Adrenal gland (tissue), 12 donors: ENCODE measurements around the gene LYRM1. TPM values are rescaled to one million over a fixed set of nuclear protein-coding genes. Genes with fewer than 3 reads are reported as not detected.
"Not testable (repeated sequence)": the region's sequence is repeated elsewhere in the genome, so short reads cannot be mapped to it uniquely, and the experiment has no call there.

Experiments
- DNase-seq, 7 donors: peaks; one replicate each; pipeline ENCODE4 v3.0.0-alpha.2; 2019 to 2020
- H3K27ac ChIP-seq, 5 donors: fragments of 200-600 bp; sonication (generic) in 4 of 5; 1 replicate in 3 of 5; 2 replicates in 2 of 5; pipeline versions ENCODE4 v1.5.1 to v1.8.0; 2016 to 2020; ENCODE audit warnings: mild to moderate bottlenecking in 1 of 5
- H3K27me3 ChIP-seq: fragments of 200-600 bp; 2 replicates; pipeline ENCODE4 v1.8.0; 2021
- H3K36me3 ChIP-seq, 2 donors: fragments of 200-600 bp; replicated peaks in 1 of 2; 1 replicate in 1 of 2; 2 replicates in 1 of 2; pipeline versions ENCODE4 v1.5.1 to v1.8.0; 2018 to 2022
- H3K4me1 ChIP-seq, 2 donors: fragments of 200-600 bp; replicated peaks in 1 of 2; 1 replicate in 1 of 2; 2 replicates in 1 of 2; pipeline versions ENCODE4 v1.5.1 to v1.8.0; 2018 to 2021
- H3K4me3 ChIP-seq, 4 donors: fragments of 200-600 bp; sonication (generic) in 3 of 4; one replicate each; pipeline ENCODE4 v1.5.1; 2016 to 2018
- H3K9me3 ChIP-seq, 3 donors: fragments of 200-600 bp; sonication (generic) in 1 of 3; replicated peaks in 1 of 3; 1 replicate in 2 of 3; 2 replicates in 1 of 3; pipeline versions ENCODE4 v1.5.1 to v1.8.0; 2016 to 2021
- POLR2A ChIP-seq, 2 donors: fragments of 450-650 bp; IDR thresholded peaks; one replicate each; pipeline ENCODE4 v1.6.1; 2017; ENCODE audit warnings: antibody characterized with exemption in 2 of 2, mild to moderate bottlenecking in 2 of 2, moderate library complexity in 1 of 2
- WGBS, 4 donors: extraction: QIAGEN DNeasy Blood & Tissue Kit in 2 of 4; methylation state at CpG; one replicate each; pipeline versions ENCODE4 v1.1.5 to v1.1.7; 2013 to 2017; 5-methylcytosine and 5-hydroxymethylcytosine counted together
- intact Hi-C, 2 donors: fragments of 100-400 bp; cut with DNase I; formaldehyde crosslinking; loops; one replicate each; pipeline versions ENCODE4 v1.14.1 to v1.15.0; 2022 to 2023
- polyA plus RNA-seq, 3 donors: library from polyadenylated mRNA; stranded (reverse); fragments of 200-250 nt in 2 of 3; fragments of 350-450 nt in 1 of 3; fragmentation: Illumina TruSeq in 1 of 3; extraction: RNeasy Lipid Tissue Mini Kit (QIAGEN cat#74804) in 1 of 3; gene quantifications; one replicate each; pipeline ENCODE4 v1.2.3, GENCODE V29; 2013 to 2014
- total RNA-seq, 9 donors: library from RNA; depleted of rRNA in 4 of 9; stranded (reverse); fragments of >200 nt in 4 of 9; fragments of 120-200 nt in 1 of 9; fragmentation: NEBNext Ultra II Directional in 1 of 9; extraction: Animal tissue kit (Norgen Biotek cat#: 25700) in 1 of 9; gene quantifications; one replicate each; pipeline versions ENCODE4 v1.1.0 to v1.2.4, GENCODE V29; 2013 to 2023
- TF ChIP-seq, protein P1 (sequence below), 6 experiments: fragments of 450-650 bp in 4 of 6; fragments of 200-600 bp in 2 of 6; sonication (generic) in 1 of 6; IDR thresholded peaks; 1 replicate in 5 of 6; 2 replicates in 1 of 6; pipeline versions ENCODE4 v1.5.1 to v1.8.0; 2016 to 2021; ENCODE audit warnings: antibody characterized with exemption in 6 of 6, mild to moderate bottlenecking in 2 of 6, moderate library complexity in 1 of 6
- donor health status: healthy with polysubstance abuse.
- donor health status: Bipolar disorder and iron deficiency.
- donor health status: DM: yes; HTN: yes; CAD: no.
- donor health status: DM: no; HTN: no; CAD: no.
- donor health status: DM: no; HTN: no; CAD: no.
- donor health status: DM: yes; HTN: yes; CAD: no.

Gene LYRM1
- total and polyA plus RNA-seq, 12 donors = 18.0 to 74.0 (median 38.0) TPM

GRCh38 chr16:20859229-20859628 lies 41.3 kb upstream of the LYRM1 start:
- intact Hi-C loops = loop anchor here in 1 of 2 donors (10.0 kb wide), 1 partner anchor 86 kb away; no protein-coding TSS in a partner anchor
- no peak overlapping the region for H3K27ac ChIP-seq
- H3K9me3 ChIP-seq = no peaks in the 10 kb centered on the region
- WGBS, 4 donors = 77 to 89% (median 85%) methylated on average over 3 of the region's 3 CpGs
- no peaks in the 10 kb centered on the region for H3K27me3 ChIP-seq
- no peak for DNase-seq
- H3K4me3 ChIP-seq = no peak overlapping the region
- TF ChIP-seq, protein P1, sequence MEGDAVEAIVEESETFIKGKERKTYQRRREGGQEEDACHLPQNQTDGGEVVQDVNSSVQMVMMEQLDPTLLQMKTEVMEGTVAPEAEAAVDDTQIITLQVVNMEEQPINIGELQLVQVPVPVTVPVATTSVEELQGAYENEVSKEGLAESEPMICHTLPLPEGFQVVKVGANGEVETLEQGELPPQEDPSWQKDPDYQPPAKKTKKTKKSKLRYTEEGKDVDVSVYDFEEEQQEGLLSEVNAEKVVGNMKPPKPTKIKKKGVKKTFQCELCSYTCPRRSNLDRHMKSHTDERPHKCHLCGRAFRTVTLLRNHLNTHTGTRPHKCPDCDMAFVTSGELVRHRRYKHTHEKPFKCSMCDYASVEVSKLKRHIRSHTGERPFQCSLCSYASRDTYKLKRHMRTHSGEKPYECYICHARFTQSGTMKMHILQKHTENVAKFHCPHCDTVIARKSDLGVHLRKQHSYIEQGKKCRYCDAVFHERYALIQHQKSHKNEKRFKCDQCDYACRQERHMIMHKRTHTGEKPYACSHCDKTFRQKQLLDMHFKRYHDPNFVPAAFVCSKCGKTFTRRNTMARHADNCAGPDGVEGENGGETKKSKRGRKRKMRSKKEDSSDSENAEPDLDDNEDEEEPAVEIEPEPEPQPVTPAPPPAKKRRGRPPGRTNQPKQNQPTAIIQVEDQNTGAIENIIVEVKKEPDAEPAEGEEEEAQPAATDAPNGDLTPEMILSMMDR (IDR thresholded peaks at IDR 0.05) = no peak
- no peak for TF ChIP-seq POLR2A (IDR thresholded peaks at IDR 0.05)
- H3K4me1 ChIP-seq = peaks cover 0 to 23% of the 10 kb centered on the region in 2 donors
- peaks cover 0 to 34% of the 10 kb centered on the region in 2 donors for H3K36me3 ChIP-seq

GRCh38 chr16:20859699-20860098 lies 40.9 kb upstream of the LYRM1 start:
- peaks cover 0 to 21% of the 10 kb centered on the region in 2 donors for H3K4me1 ChIP-seq
- no peak overlapping the region for H3K4me3 ChIP-seq
- H3K36me3 ChIP-seq = peaks cover 0 to 34% of the 10 kb centered on the region in 2 donors
- TF ChIP-seq, protein P1 (IDR thresholded peaks at IDR 0.05) = no peak
- no peak for TF ChIP-seq POLR2A (IDR thresholded peaks at IDR 0.05)
- H3K9me3 ChIP-seq = no peaks in the 10 kb centered on the region
- 47 to 58% (median 55%) methylated on average over 4 of the region's 4 CpGs for WGBS, 4 donors
- intact Hi-C loops = loop anchor here in 1 of 2 donors (10.0 kb wide), 1 partner anchor 85 kb away; no protein-coding TSS in a partner anchor
- H3K27ac ChIP-seq = peak overlapping the region in 1 of 5 donors; percentile 53
- H3K27me3 ChIP-seq = no peaks in the 10 kb centered on the region
- no peak for DNase-seq

DNA sequence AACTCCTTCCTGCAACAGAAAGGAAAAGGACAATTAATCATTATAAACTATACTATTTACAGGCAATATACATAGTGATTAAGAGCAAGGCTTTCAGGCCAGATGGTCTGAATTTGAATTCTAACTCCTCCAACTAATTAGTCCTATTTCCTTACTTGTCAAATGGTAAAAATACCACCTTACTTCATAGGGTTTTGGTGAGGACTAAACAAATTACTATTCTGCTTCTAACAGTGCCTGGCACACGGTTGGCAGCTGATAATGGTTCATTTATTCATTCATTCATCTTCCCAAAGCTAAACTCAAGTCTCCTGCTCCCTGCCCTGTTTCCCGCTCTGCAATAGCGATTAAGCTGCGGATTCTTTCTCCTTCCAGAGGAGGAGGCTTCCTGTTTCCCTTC lies 40.2 kb upstream of the LYRM1 start:
- no peak for DNase-seq
- no peaks in the 10 kb centered on the region for H3K9me3 ChIP-seq
- no peak overlapping the region for H3K4me3 ChIP-seq
- peak overlapping the region in 1 of 5 donors; percentile 53 for H3K27ac ChIP-seq
- H3K36me3 ChIP-seq = peaks cover 0 to 34% of the 10 kb centered on the region in 2 donors
- WGBS, 4 donors = 66 to 89% (median 82%) methylated on average over 4 of the region's 4 CpGs
- no peaks in the 10 kb centered on the region for H3K27me3 ChIP-seq
- TF ChIP-seq, protein P1 (IDR thresholded peaks at IDR 0.05) = no peak
- TF ChIP-seq POLR2A (IDR thresholded peaks at IDR 0.05) = no peak
- H3K4me1 ChIP-seq = peaks cover 4 to 28% of the 10 kb centered on the region in 2 donors
- intact Hi-C loops = no loop called here

DNA sequence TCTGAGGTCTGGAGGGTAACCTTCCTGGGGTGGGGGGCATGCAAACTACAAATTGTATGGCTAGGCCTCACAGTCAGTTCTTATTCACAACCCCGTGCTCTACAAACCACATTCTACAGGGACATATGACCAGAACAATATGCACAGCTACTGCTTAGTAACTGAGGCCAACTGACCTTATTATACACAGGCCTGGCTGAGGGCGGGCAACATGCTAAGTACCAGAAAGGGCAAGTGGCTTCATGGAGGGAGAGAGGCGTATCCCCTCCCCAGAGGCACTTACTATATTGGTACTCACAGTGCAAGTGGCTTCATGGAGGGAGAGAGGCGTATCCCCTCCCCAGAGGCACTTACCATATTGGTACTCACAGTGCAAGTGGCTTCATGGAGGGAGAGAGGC lies 39.6 kb upstream of the LYRM1 start:
- H3K4me1 ChIP-seq = peaks cover 10 to 34% of the 10 kb centered on the region in 2 donors
- H3K27ac ChIP-seq = not testable (repeated sequence)

More for the DNA sequence above, 39.6 kb upstream of the LYRM1 start:
- peaks cover 0 to 34% of the 10 kb centered on the region in 2 donors for H3K36me3 ChIP-seq
- H3K4me3 ChIP-seq, H3K9me3 ChIP-seq, DNase-seq, H3K27me3 ChIP-seq, intact Hi-C loops: not testable (repeated sequence)
- 77 to 95% (median 86%) methylated on average over 2 to 4 of the region's 4 CpGs for WGBS, 4 donors
